Regular cardiac myocyte (primary cell): ENCODE measurements around the gene FTL. TPM values are rescaled to one million over a fixed set of nuclear protein-coding genes. Genes with fewer than 3 reads are reported as not detected.

ENCODE experiments used
- total RNA-seq: library from RNA; depleted of rRNA; stranded (reverse); fragments of >200 nt; gene quantifications from 2 replicates; pipeline ENCODE4 v1.2.3, GENCODE V29; 2014

FTL gene
- total RNA-seq: 1,571 and 5,527 TPM in 2 replicates

GRCh38 chr19:48965040-48965805 is at the start of gene FTL:
FTL (plus strand) TSS chr19:48965309; CDS start chr19:48965508, 199 bp downstream.

GRCh38 chr19:48933382-48933932 is 31.7 kb upstream of the FTL start, which contains the start of gene DHDH:
DHDH (plus strand) TSS chr19:48933699; CDS start chr19:48933722, 23 bp downstream.

GRCh38 chr19:48954595-48955307 is 10.4 kb upstream of the FTL start, which contains the start of gene BAX:
BAX (plus strand) TSS chr19:48954875; CDS start chr19:48954929, 54 bp downstream.

GRCh38 chr19:48993175-48994034 is 28.3 kb downstream of the FTL start, which contains the start of the genes GYS1 and RUVBL2:
GYS1 (minus strand) TSS chr19:48993309; CDS start chr19:48993112, 197 bp downstream.
RUVBL2 (plus strand) TSS chr19:48993887; CDS start chr19:48993912, 25 bp downstream.

Other genes starting within 250 kb of the FTL start
- 0.19 and 0.28 TPM in 2 replicates for gene MAMSTR, start 245.6 kb upstream of the FTL start, total RNA-seq
- gene RASIP1, start 224.7 kb upstream of the FTL start, total RNA-seq: 0.58 and 0.85 TPM in 2 replicates
- gene IZUMO1, start 218.4 kb upstream of the FTL start, total RNA-seq: not detected in 2 replicates
- under 0.01 and 0.58 TPM in 2 replicates for gene FUT1, start 212.7 kb upstream of the FTL start, total RNA-seq
- gene FGF21, start 209.8 kb upstream of the FTL start, total RNA-seq: not detected in 2 replicates
- 27.9 and 48.3 TPM in 2 replicates for gene BCAT2, start 154.3 kb upstream of the FTL start, total RNA-seq
- gene HSD17B14, start 128.8 kb upstream of the FTL start, total RNA-seq: 0.38 and 2.5 TPM in 2 replicates
- gene PLEKHA4, start 96.7 kb upstream of the FTL start, total RNA-seq: 5.6 and 10.4 TPM in 2 replicates
- gene PPP1R15A, start 92.9 kb upstream of the FTL start, total RNA-seq: 41.6 and 98.9 TPM in 2 replicates
- gene TULP2, start 66.6 kb upstream of the FTL start, total RNA-seq: not detected in 2 replicates
- gene NUCB1, start 65.0 kb upstream of the FTL start, total RNA-seq: 93.0 and 130 TPM in 2 replicates
- gene DHDH, start 31.6 kb upstream of the FTL start, total RNA-seq: 0.38 and 0.56 TPM in 2 replicates
- 96.4 and 104 TPM in 2 replicates for gene BAX, start 10.4 kb upstream of the FTL start, total RNA-seq
- gene GYS1, start 28.0 kb downstream of the FTL start, total RNA-seq: 47.5 and 56.9 TPM in 2 replicates
- gene RUVBL2, start 28.6 kb downstream of the FTL start, total RNA-seq: 138 and 392 TPM in 2 replicates
- gene LHB, start 51.8 kb downstream of the FTL start, total RNA-seq: not detected in 2 replicates
- gene CGB3, start 59.0 kb downstream of the FTL start, total RNA-seq: not detected in 2 replicates
- not detected in 2 replicates for gene CGB2, start 66.6 kb downstream of the FTL start, total RNA-seq
- gene CGB1, start 71.6 kb downstream of the FTL start, total RNA-seq: 0.28 TPM in 1 of 2 replicates, not detected in the other
- gene CGB5, start 78.5 kb downstream of the FTL start, total RNA-seq: not detected in 2 replicates
- not detected in 2 replicates for gene CGB8, start 83.8 kb downstream of the FTL start, total RNA-seq
- gene CGB7, start 92.4 kb downstream of the FTL start, total RNA-seq: 0.19 and 0.56 TPM in 2 replicates
- gene NTF4, start 99.5 kb downstream of the FTL start, total RNA-seq: not detected in 2 replicates
- gene KCNA7, start 107.4 kb downstream of the FTL start, total RNA-seq: under 0.01 TPM in 1 of 2 replicates, not detected in the other
- gene SNRNP70, start 120.1 kb downstream of the FTL start, total RNA-seq: 89.1 and 130 TPM in 2 replicates
- 9.9 and 11.1 TPM in 2 replicates for gene LIN7B, start 149.1 kb downstream of the FTL start, total RNA-seq
- 0.58 and 0.85 TPM in 2 replicates for gene C19orf73, start 153.8 kb downstream of the FTL start, total RNA-seq
- 1.7 and 4.5 TPM in 2 replicates for gene PPFIA3, start 154.2 kb downstream of the FTL start, total RNA-seq
- under 0.01 and 1.4 TPM in 2 replicates for gene HRC, start 190.1 kb downstream of the FTL start, total RNA-seq
- gene TRPM4, start 192.5 kb downstream of the FTL start, total RNA-seq: 14.9 and 18.0 TPM in 2 replicates